Breast epithelium (tissue), 3 donors: ENCODE results near the gene SH3TC1.

Experiments
- POLR2A ChIP-seq: fragments of 450-650 bp; IDR thresholded peaks from one replicate; pipeline ENCODE4 v1.6.1; 2016; ENCODE audit warnings: antibody characterized with exemption, mild to moderate bottlenecking, moderate library complexity
- POLR2AphosphoS5 ChIP-seq, 3 donors: sonication (generic); formaldehyde crosslinking; IDR thresholded peaks; one replicate each; pipeline ENCODE4 v1.6.1; 2017; ENCODE audit warnings: antibody characterized with exemption in 3 of 3
- TF ChIP-seq, protein P1 (sequence below), 3 donors: fragments of 450-650 bp; IDR thresholded peaks; one replicate each; pipeline ENCODE4 v1.5.1; 2016 to 2017; ENCODE audit warnings: antibody characterized with exemption in 3 of 3, mild to moderate bottlenecking in 3 of 3, moderate library complexity in 3 of 3

DNA sequence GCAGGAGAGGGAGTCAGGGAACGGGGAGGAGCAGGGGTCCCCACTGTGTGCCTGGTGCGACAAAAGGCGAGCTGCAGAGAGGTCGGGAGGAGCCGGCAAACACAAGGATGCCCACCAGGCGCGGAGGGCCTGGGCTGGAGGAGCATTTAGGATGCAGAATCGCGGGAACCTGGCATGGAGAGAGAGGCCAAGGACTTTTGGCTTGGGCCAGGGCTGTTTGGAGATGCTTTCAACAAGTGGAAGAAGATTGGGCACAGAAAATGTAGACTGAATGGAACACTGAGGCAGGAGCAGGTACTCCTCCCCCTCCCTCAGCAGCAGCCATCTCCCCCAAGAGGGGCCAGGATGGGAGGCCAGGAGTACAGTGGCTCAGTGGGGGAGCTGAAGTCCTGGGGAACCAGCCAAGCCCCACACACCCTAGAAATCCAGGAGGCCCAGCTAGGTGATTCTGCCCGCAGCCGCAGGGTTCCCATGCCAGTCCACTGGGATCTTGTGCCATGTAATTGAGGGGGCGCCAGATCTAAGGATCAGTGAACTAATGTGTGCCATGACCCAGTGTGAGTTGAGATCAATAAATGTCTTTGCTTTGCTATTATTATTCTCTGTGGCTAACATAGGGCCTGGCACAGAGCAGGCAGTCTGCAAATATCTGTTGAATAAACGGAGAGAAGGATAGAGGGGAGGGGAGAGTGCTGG is 39.4 kb upstream of the SH3TC1 start:
- TF ChIP-seq, protein P1, sequence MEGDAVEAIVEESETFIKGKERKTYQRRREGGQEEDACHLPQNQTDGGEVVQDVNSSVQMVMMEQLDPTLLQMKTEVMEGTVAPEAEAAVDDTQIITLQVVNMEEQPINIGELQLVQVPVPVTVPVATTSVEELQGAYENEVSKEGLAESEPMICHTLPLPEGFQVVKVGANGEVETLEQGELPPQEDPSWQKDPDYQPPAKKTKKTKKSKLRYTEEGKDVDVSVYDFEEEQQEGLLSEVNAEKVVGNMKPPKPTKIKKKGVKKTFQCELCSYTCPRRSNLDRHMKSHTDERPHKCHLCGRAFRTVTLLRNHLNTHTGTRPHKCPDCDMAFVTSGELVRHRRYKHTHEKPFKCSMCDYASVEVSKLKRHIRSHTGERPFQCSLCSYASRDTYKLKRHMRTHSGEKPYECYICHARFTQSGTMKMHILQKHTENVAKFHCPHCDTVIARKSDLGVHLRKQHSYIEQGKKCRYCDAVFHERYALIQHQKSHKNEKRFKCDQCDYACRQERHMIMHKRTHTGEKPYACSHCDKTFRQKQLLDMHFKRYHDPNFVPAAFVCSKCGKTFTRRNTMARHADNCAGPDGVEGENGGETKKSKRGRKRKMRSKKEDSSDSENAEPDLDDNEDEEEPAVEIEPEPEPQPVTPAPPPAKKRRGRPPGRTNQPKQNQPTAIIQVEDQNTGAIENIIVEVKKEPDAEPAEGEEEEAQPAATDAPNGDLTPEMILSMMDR (IDR thresholded peaks at IDR 0.05), result no peak
- TF ChIP-seq POLR2AphosphoS5 (IDR thresholded peaks at IDR 0.05) (no peak), POLR2A (no peak)
